Caco-2 (cell line): Measurements from ENCODE around the gene MRPL11. TPM values are rescaled to one million over a fixed set of nuclear protein-coding genes. Genes with fewer than 3 reads are reported as not detected.
"Not testable (repeated sequence)": the region's sequence is repeated elsewhere in the genome, so short reads cannot be mapped to it uniquely, and the experiment has no call there.

ENCODE experiments used
- BruUV-seq: library from RNA; stranded (reverse); fragments of 400-500 nt; replicated peaks from 2 replicates; lab custom pipeline; 2021; lab: Mats Ljungman, UMichigan
- CTCF ChIA-PET: fragments of 300-600 bp; sonication (Branson Sonifier 250); formaldehyde crosslinking; loops from one replicate; lab custom pipeline; 2022; ENCODE audit warnings: antibody characterized with exemption; lab: Charles Lee
- POLR2A ChIA-PET: fragments of 300-600 bp; sonication (Branson Sonifier 250); formaldehyde crosslinking; loops from one replicate; lab custom pipeline; 2022; ENCODE audit warnings: antibody characterized with exemption; lab: Charles Lee
- DNase-seq, 2 experiments: peaks; one replicate each; pipeline versions ENCODE4 v3.0.0 to v3.0.0-alpha.2; 2020 to 2022
- H3K27me3 ChIP-seq: replicated peaks from 2 replicates; pipeline ENCODE4 v1.6.0; 2011; ENCODE audit warnings: low read length; ENCODE audit not compliant: control insufficient read depth, insufficient read depth
- H3K36me3 ChIP-seq: 2 replicates; pipeline ENCODE4 v1.5.1; 2011; ENCODE audit warnings: low read length; ENCODE audit not compliant: control insufficient read depth, insufficient read depth
- H3K4me1 ChIP-seq: fragments of 250-450 bp; sonication (Bioruptor Pico); 2 replicates; pipeline ENCODE4 v1.5.1; 2020; ENCODE audit warnings: mild to moderate bottlenecking
- H3K4me3 ChIP-seq: 2 replicates; pipeline ENCODE4 v1.5.1; 2011; ENCODE audit warnings: low read depth, mild to moderate bottlenecking, control low read depth, low read length
- H3K9me3 ChIP-seq: fragments of 250-450 bp; sonication (Bioruptor Pico); 2 replicates; pipeline ENCODE4 v1.5.1; 2020; ENCODE audit warnings: mild to moderate bottlenecking, moderate library complexity
- H3K27ac Mint-ChIP-seq: one replicate; pipeline ENCODE4 v1.8.0; 2022; ENCODE audit warnings: mixed read lengths; ENCODE audit not compliant: unreplicated experiment
- H3K27me3 Mint-ChIP-seq: one replicate; pipeline ENCODE4 v1.8.0; 2022; ENCODE audit warnings: mixed read lengths; ENCODE audit not compliant: insufficient read depth, unreplicated experiment
- H3K36me3 Mint-ChIP-seq: one replicate; pipeline ENCODE4 v1.8.0; 2022; ENCODE audit warnings: mild to moderate bottlenecking, mixed read lengths; ENCODE audit not compliant: insufficient read depth, unreplicated experiment
- H3K4me1 Mint-ChIP-seq: one replicate; pipeline ENCODE4 v1.8.0; 2022; ENCODE audit warnings: low read depth, mixed read lengths; ENCODE audit not compliant: unreplicated experiment
- H3K4me3 Mint-ChIP-seq: one replicate; pipeline ENCODE4 v1.8.0; 2022; ENCODE audit warnings: mild to moderate bottlenecking, moderate library complexity, mixed read lengths; ENCODE audit not compliant: unreplicated experiment
- H3K9me3 Mint-ChIP-seq: one replicate; pipeline ENCODE4 v1.8.0; 2022; ENCODE audit warnings: mixed read lengths; ENCODE audit not compliant: unreplicated experiment
- intact Hi-C: fragments of 100-400 bp; cut with micrococcal nuclease; formaldehyde crosslinking; loops from one replicate; pipeline ENCODE4 v1.10.0; 2022; ENCODE audit not compliant: unreplicated experiment
- total RNA-seq: library from RNA; stranded (reverse); gene quantifications from 2 replicates; pipeline ENCODE4 v1.2.3, GENCODE V29; 2022
- TF ChIP-seq, protein P1 (sequence below), 2 experiments: fragments of 200-600 bp in 1 of 2; IDR thresholded peaks; 1 replicate in 1 of 2; 2 replicates in 1 of 2; pipeline versions ENCODE4 v1.5.1 to v1.8.0; 2011 to 2022; ENCODE audit warnings: antibody characterized with exemption in 1 of 2, control low read depth in 1 of 2, inconsistent platforms in 1 of 2, low read depth in 1 of 2, low read length in 1 of 2, mild to moderate bottlenecking in 1 of 2, moderate library complexity in 1 of 2; ENCODE audit not compliant: insufficient read depth in 1 of 2, severe bottlenecking in 1 of 2, unreplicated experiment in 1 of 2

The MRPL11 gene
- total RNA-seq, 1 experiment from 2014 or later, result 206 TPM

- BruUV-seq, result TSS peak; percentile 44
- CTCF ChIA-PET, result interaction anchor here (0.6 to 1.7 kb wide), 22 partner anchors 9 to 919 kb away, joined by 3 to 65 read pairs (median 8); partner anchors contain the start of genes DPP3, PELI3, RBM4 and RBM4B
- H3K4me3 ChIP-seq, result peak overlapping the region; percentile 81
- peaks cover 17% of the 10 kb centered on the region for H3K4me1 ChIP-seq
- peak; percentile 52 to 67 for DNase-seq
- intact Hi-C loops, result loop anchor here (1.0 to 2.0 kb wide), 3 partner anchors 17 to 42 kb away; partner anchors contain the start of genes DPP3 and NPAS4
- H3K4me1 Mint-ChIP-seq, result peaks cover 24% of the 10 kb centered on the region
- peaks cover 61% of the 10 kb centered on the region for H3K36me3 Mint-ChIP-seq
- H3K27me3 Mint-ChIP-seq, result no peaks in the 10 kb centered on the region
- peak overlapping the region; percentile 100 for H3K4me3 Mint-ChIP-seq
- peaks cover 7% of the 10 kb centered on the region for H3K9me3 Mint-ChIP-seq
- POLR2A ChIA-PET, result interaction anchor here (0.6 to 1.7 kb wide), 8 partner anchors 16 to 802 kb away, joined by 3 to 57 read pairs (median 7); partner anchors contain the start of genes ACTN3, CCDC87, CCS and DPP3
- TF ChIP-seq, protein P1, sequence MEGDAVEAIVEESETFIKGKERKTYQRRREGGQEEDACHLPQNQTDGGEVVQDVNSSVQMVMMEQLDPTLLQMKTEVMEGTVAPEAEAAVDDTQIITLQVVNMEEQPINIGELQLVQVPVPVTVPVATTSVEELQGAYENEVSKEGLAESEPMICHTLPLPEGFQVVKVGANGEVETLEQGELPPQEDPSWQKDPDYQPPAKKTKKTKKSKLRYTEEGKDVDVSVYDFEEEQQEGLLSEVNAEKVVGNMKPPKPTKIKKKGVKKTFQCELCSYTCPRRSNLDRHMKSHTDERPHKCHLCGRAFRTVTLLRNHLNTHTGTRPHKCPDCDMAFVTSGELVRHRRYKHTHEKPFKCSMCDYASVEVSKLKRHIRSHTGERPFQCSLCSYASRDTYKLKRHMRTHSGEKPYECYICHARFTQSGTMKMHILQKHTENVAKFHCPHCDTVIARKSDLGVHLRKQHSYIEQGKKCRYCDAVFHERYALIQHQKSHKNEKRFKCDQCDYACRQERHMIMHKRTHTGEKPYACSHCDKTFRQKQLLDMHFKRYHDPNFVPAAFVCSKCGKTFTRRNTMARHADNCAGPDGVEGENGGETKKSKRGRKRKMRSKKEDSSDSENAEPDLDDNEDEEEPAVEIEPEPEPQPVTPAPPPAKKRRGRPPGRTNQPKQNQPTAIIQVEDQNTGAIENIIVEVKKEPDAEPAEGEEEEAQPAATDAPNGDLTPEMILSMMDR (IDR thresholded peaks at IDR 0.05; ENCODE audit: insufficient read depth in 1 of 2, low read depth in 1 of 2, low read length in 1 of 2, severe bottlenecking in 1 of 2, unreplicated experiment in 1 of 2), result no peak
- H3K36me3 ChIP-seq, result peaks cover 7% of the 10 kb centered on the region
- H3K27ac Mint-ChIP-seq, result peak overlapping the region; percentile 100
- H3K27me3 ChIP-seq, result no peaks in the 10 kb centered on the region
- peaks cover 2% of the 10 kb centered on the region; the same call in 1 of the 2 replicates for H3K9me3 ChIP-seq
Observed at GRCh38 chr11:66437979-66438503, 607 bp downstream of the MRPL11 start.

- DNase-seq, result no peak
- H3K4me1 ChIP-seq, result peaks cover 6% of the 10 kb centered on the region; the same call in 1 of the 2 replicates
- H3K27me3 ChIP-seq, result no peaks in the 10 kb centered on the region
- Mint-ChIP-seq H3K4me1 (no peaks in the 10 kb centered on the region), H3K27me3 (no peaks in the 10 kb centered on the region), H3K36me3 (peaks cover 59% of the 10 kb centered on the region), H3K27ac (no peak overlapping the region), H3K9me3 (no peaks in the 10 kb centered on the region), H3K4me3 (no peak overlapping the region)
- TF ChIP-seq, protein P1 (IDR thresholded peaks at IDR 0.05; ENCODE audit: insufficient read depth in 1 of 2, low read depth in 1 of 2, low read length in 1 of 2, severe bottlenecking in 1 of 2, unreplicated experiment in 1 of 2), result no peak
- peaks cover 7% of the 10 kb centered on the region for H3K36me3 ChIP-seq
- no peaks in the 10 kb centered on the region for H3K9me3 ChIP-seq
- CTCF ChIA-PET, result interaction anchor here (1.2 to 1.9 kb wide), 2 partner anchors 22 to 47 kb away, joined by 4 to 5 read pairs; partner anchors contain the start of gene DPP3
- no TSS peak for BruUV-seq
- no peak overlapping the region for H3K4me3 ChIP-seq
- intact Hi-C loops, result no loop called here
- POLR2A ChIA-PET, result interaction anchor here (0.7 kb wide), 1 partner anchor 247 kb away, joined by 3 read pairs; no protein-coding TSS in a partner anchor
Observed at GRCh38 chr11:66432597-66432996, 6.1 kb downstream of the MRPL11 start.

DNA sequence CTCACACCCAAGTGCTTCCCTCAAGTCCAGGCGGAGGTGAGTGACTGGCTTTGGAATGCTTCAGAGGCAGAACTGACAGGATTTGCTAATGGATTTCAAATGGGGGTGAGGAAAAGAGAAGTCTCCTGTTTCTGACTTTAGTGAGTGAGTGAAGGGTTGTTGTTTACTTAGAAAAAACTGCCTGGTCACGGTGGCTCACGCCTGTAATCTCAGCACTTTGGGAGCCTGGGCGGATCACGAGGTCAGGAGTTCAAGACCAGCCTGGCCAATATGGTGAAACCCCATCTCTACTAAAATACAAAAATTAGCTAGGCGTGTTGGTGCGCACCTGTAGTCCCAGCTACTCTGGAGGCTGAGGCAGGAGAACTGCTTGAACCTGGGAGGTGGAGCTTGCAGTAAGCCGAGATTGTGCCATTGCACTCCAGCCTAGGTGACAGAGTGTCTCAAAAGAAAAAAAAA lies 6.7 kb downstream of the MRPL11 start:
- CTCF ChIA-PET, result interaction anchor here (1.2 kb wide), 1 partner anchor 23 kb away, joined by 4 read pairs; no protein-coding TSS in a partner anchor
- H3K9me3 ChIP-seq, intact Hi-C loops, POLR2A ChIA-PET, BruUV-seq, DNase-seq, H3K27me3 ChIP-seq, H3K4me1 Mint-ChIP-seq, H3K36me3 ChIP-seq, H3K4me3 Mint-ChIP-seq, H3K4me3 ChIP-seq, H3K27ac Mint-ChIP-seq, H3K9me3 Mint-ChIP-seq, H3K4me1 ChIP-seq, H3K27me3 Mint-ChIP-seq: not testable (repeated sequence)
- peaks cover 52% of the 10 kb centered on the region for H3K36me3 Mint-ChIP-seq

DNA sequence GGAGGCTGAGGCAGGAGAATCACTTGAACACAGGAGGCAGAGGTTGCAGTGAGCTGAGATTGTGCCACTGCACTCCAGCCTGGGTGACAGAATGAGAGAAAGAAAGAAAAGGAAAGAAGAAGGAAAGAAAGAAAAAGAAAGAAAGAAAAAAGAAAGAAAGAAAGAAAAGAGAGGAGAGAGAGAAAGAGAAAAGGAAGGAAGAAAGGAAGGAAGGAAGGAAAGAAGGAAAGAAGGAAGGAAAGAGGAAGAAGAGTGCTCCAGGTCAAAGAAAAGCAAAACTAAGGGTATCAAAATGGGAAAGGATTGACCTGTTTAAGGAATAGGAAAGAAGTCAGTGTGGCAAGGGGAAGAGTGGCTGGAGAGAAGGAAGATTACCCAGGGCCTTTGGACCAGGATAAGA lies 7.4 kb downstream of the MRPL11 start:
- POLR2A ChIA-PET, intact Hi-C loops, H3K9me3 ChIP-seq, H3K4me1 Mint-ChIP-seq, H3K27ac Mint-ChIP-seq, H3K4me1 ChIP-seq, H3K36me3 ChIP-seq, H3K9me3 Mint-ChIP-seq, DNase-seq, H3K4me3 Mint-ChIP-seq, H3K27me3 Mint-ChIP-seq, H3K27me3 ChIP-seq, H3K4me3 ChIP-seq, BruUV-seq: not testable (repeated sequence)
- H3K36me3 Mint-ChIP-seq, result peaks cover 46% of the 10 kb centered on the region
- CTCF ChIA-PET, result interaction anchor here (0.7 to 0.9 kb wide), 2 partner anchors 8 to 375 kb away, joined by 3 to 4 read pairs; partner anchors contain the start of gene MRPL11
